ENCODE measurements around the gene CCER1. TPM values are rescaled to one million over a fixed set of nuclear protein-coding genes. Genes with fewer than 3 reads are reported as not detected.

CCER1 gene
- total RNA-seq, 1 donor from 2014 or later = not detected

- no peak overlapping the region for H3K4me3 Mint-ChIP-seq (ENCODE audit: unreplicated experiment)
- Histone ChIP-seq H3K27me3 (ENCODE audit: insufficient read depth, low read length) (no peaks in the 10 kb centered on the region), H3K27ac (ENCODE audit: low read depth, low read length) (no peak overlapping the region)
Measured at GRCh38 chr12:90910958-90911357, 44.0 kb downstream of the CCER1 start.

DNA sequence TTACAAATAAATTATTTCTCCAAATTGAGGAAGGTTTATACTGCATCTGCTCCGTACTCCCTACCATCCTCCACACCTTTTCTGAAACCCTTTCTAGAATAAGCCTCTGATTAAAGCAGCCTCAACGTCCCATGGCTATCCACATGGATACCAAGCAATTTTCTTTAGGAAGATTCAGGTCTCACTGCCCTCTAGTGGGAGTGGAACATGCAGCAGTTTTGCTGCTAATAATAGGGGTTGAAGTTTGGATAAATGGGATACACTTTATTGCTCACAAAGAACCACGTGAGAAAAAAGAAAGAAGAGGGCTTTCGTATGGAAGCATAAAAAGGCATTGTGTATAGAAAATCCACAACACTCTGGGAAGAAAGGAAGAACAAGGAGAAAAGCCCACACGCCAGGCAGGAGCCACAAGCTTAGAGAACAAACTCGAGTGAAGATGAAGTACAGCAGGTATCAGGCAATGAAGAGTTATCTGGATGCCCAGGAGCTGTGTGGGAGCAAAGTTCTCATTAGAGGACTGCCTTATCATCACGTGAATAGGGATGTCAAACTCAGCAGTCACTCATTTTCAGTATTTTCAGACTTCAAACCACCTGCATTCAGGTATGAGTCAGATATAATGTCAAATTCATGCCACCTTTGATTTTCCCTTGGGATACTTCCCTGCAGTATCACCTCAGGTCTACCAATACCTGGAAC, 45.8 kb downstream of the CCER1 start:
- H3K79me2 ChIP-seq (ENCODE audit: insufficient read depth, low read length) = no peaks in the 10 kb centered on the region
- Mint-ChIP-seq H3K4me1 (ENCODE audit: low read depth, unreplicated experiment) (peaks cover 9% of the 10 kb centered on the region), H3K27me3 (ENCODE audit: low read depth, unreplicated experiment) (no peaks in the 10 kb centered on the region), H3K9me3 (ENCODE audit: unreplicated experiment) (no peaks in the 10 kb centered on the region), H3K27ac (ENCODE audit: unreplicated experiment) (no peak overlapping the region), H3K36me3 (ENCODE audit: low read depth, unreplicated experiment) (no peaks in the 10 kb centered on the region), H3K4me3 (ENCODE audit: unreplicated experiment) (no peak overlapping the region)
- peak; percentile 47 for DNase-seq (ENCODE audit: low read depth)
- no peak overlapping the region for H3K9ac ChIP-seq (ENCODE audit: low read length)
- no peaks in the 10 kb centered on the region for H3K27me3 ChIP-seq (ENCODE audit: insufficient read depth, low read length)
- no peak overlapping the region for H3K4me3 ChIP-seq (ENCODE audit: insufficient read depth, low read depth, low read length)
- peak; percentile 91 for TF ChIP-seq CTCF (IDR thresholded peaks at IDR 0.05; ENCODE audit: insufficient read depth, low read depth, low read length)
- TF ChIP-seq EZH2 (IDR thresholded peaks at IDR 0.05; ENCODE audit: insufficient read depth, low read length) = no peak
- no peak for FAIRE-seq
- no peak overlapping the region for H3K4me2 ChIP-seq (ENCODE audit: low read length)
- H2AFZ ChIP-seq (ENCODE audit: low read depth, low read length) = no peak overlapping the region
- H3K4me1 ChIP-seq (ENCODE audit: insufficient read depth, low read length) = peaks cover 4% of the 10 kb centered on the region
- no peaks in the 10 kb centered on the region for H3K36me3 ChIP-seq (ENCODE audit: insufficient read depth, low read length)
- no peaks in the 10 kb centered on the region for H4K20me1 ChIP-seq (ENCODE audit: insufficient read depth, low read length)
- H3K9me3 ChIP-seq (ENCODE audit: insufficient read depth, low read depth, low read length) = no peaks in the 10 kb centered on the region
- no peak overlapping the region for H3K27ac ChIP-seq (ENCODE audit: low read depth, low read length)

More at GRCh38 chr12:90910958-90911357, 44.0 kb downstream of the CCER1 start:
- Mint-ChIP-seq H3K36me3 (ENCODE audit: low read depth, unreplicated experiment) (no peaks in the 10 kb centered on the region), H3K4me1 (ENCODE audit: low read depth, unreplicated experiment) (peaks cover 6% of the 10 kb centered on the region), H3K9me3 (ENCODE audit: unreplicated experiment) (peaks cover 1% of the 10 kb centered on the region), H3K27me3 (ENCODE audit: low read depth, unreplicated experiment) (no peaks in the 10 kb centered on the region), H3K27ac (ENCODE audit: unreplicated experiment) (no peak overlapping the region)
- Histone ChIP-seq H3K4me2 (ENCODE audit: low read length) (no peak overlapping the region), H3K79me2 (ENCODE audit: insufficient read depth, low read length) (no peaks in the 10 kb centered on the region), H3K36me3 (ENCODE audit: insufficient read depth, low read length) (no peaks in the 10 kb centered on the region), H3K4me1 (ENCODE audit: insufficient read depth, low read length) (peaks cover 4% of the 10 kb centered on the region), H3K9me3 (ENCODE audit: insufficient read depth, low read depth, low read length) (no peaks in the 10 kb centered on the region), H3K9ac (ENCODE audit: low read length) (no peak overlapping the region), H4K20me1 (ENCODE audit: insufficient read depth, low read length) (no peaks in the 10 kb centered on the region), H2AFZ (ENCODE audit: low read depth, low read length) (no peak overlapping the region), H3K4me3 (ENCODE audit: insufficient read depth, low read depth, low read length) (no peak overlapping the region)
- FAIRE-seq (no peak), DNase-seq (ENCODE audit: low read depth) (peak; percentile 12)
- TF ChIP-seq CTCF (IDR thresholded peaks at IDR 0.05; ENCODE audit: insufficient read depth, low read depth, low read length) = no peak
- no peak for TF ChIP-seq EZH2 (IDR thresholded peaks at IDR 0.05; ENCODE audit: insufficient read depth, low read length)

GRCh38 chr12:90908465-90908864, 46.5 kb downstream of the CCER1 start:
- peak; percentile 54 for FAIRE-seq
- Histone ChIP-seq H3K27ac (ENCODE audit: low read depth, low read length) (peak overlapping the region; percentile 20), H3K4me3 (ENCODE audit: insufficient read depth, low read depth, low read length) (no peak overlapping the region), H3K4me1 (ENCODE audit: insufficient read depth, low read length) (peaks cover 4% of the 10 kb centered on the region), H3K4me2 (ENCODE audit: low read length) (peak overlapping the region; percentile 55), H3K9ac (ENCODE audit: low read length) (no peak overlapping the region), H2AFZ (ENCODE audit: low read depth, low read length) (no peak overlapping the region), H3K79me2 (ENCODE audit: insufficient read depth, low read length) (no peaks in the 10 kb centered on the region), H3K27me3 (ENCODE audit: insufficient read depth, low read length) (no peaks in the 10 kb centered on the region), H3K36me3 (ENCODE audit: insufficient read depth, low read length) (no peaks in the 10 kb centered on the region), H4K20me1 (ENCODE audit: insufficient read depth, low read length) (no peaks in the 10 kb centered on the region), H3K9me3 (ENCODE audit: insufficient read depth, low read depth, low read length) (no peaks in the 10 kb centered on the region)
- H3K27ac Mint-ChIP-seq (ENCODE audit: unreplicated experiment) = no peak overlapping the region
- no peaks in the 10 kb centered on the region for H3K36me3 Mint-ChIP-seq (ENCODE audit: low read depth, unreplicated experiment)
- TF ChIP-seq CTCF (IDR thresholded peaks at IDR 0.05; ENCODE audit: insufficient read depth, low read depth, low read length) (no peak), EZH2 (IDR thresholded peaks at IDR 0.05; ENCODE audit: insufficient read depth, low read length) (no peak)
- H3K27me3 Mint-ChIP-seq (ENCODE audit: low read depth, unreplicated experiment) = no peaks in the 10 kb centered on the region
- H3K4me3 Mint-ChIP-seq (ENCODE audit: unreplicated experiment) = no peak overlapping the region
- peak; percentile 90 for DNase-seq (ENCODE audit: low read depth)
- H3K9me3 Mint-ChIP-seq (ENCODE audit: unreplicated experiment) = no peaks in the 10 kb centered on the region
- H3K4me1 Mint-ChIP-seq (ENCODE audit: low read depth, unreplicated experiment) = peaks cover 9% of the 10 kb centered on the region

Data from astrocyte (in vitro differentiated cells and primary cell).